Measurements from ENCODE around the gene GRAMD1C.

The GRAMD1C gene

GRCh38 chr3:113895964-113896363 lies 57.4 kb downstream of the GRAMD1C start:
- Mint-ChIP-seq H3K4me3 (no peak overlapping the region), H3K4me1 (no peaks in the 10 kb centered on the region), H3K9me3 (no peaks in the 10 kb centered on the region), H3K27me3 (no peaks in the 10 kb centered on the region), H3K36me3 (no peaks in the 10 kb centered on the region), H3K27ac (no peak overlapping the region)
- ATAC-seq, result no peak

GRCh38 chr3:113896930-113897329 lies 58.3 kb downstream of the GRAMD1C start:
- H3K4me1 Mint-ChIP-seq, result no peaks in the 10 kb centered on the region

GRCh38 chr3:113897373-113897777 lies 58.8 kb downstream of the GRAMD1C start:
- ATAC-seq, result no peak

More at GRCh38 chr3:113896930-113897329, 58.3 kb downstream of the GRAMD1C start:
- no peak for ATAC-seq
- Mint-ChIP-seq H3K27ac (no peak overlapping the region), H3K36me3 (no peaks in the 10 kb centered on the region), H3K27me3 (no peaks in the 10 kb centered on the region), H3K9me3 (no peaks in the 10 kb centered on the region), H3K4me3 (no peak overlapping the region)

GRCh38 chr3:113898892-113899291 lies 60.3 kb downstream of the GRAMD1C start:
- Mint-ChIP-seq H3K4me3 (no peak overlapping the region), H3K27ac (no peak overlapping the region), H3K9me3 (no peaks in the 10 kb centered on the region), H3K36me3 (peaks cover 6% of the 10 kb centered on the region), H3K4me1 (no peaks in the 10 kb centered on the region), H3K27me3 (no peaks in the 10 kb centered on the region)
- no peak for ATAC-seq

More at GRCh38 chr3:113897373-113897777, 58.8 kb downstream of the GRAMD1C start:
- no peaks in the 10 kb centered on the region for H3K27me3 Mint-ChIP-seq
- H3K9me3 Mint-ChIP-seq, result no peaks in the 10 kb centered on the region
- H3K27ac Mint-ChIP-seq, result no peak overlapping the region
- no peak overlapping the region for H3K4me3 Mint-ChIP-seq
- no peaks in the 10 kb centered on the region for H3K4me1 Mint-ChIP-seq
- no peaks in the 10 kb centered on the region for H3K36me3 Mint-ChIP-seq

- Mint-ChIP-seq H3K4me3 (no peak overlapping the region), H3K27ac (no peak overlapping the region), H3K36me3 (peaks cover 9% of the 10 kb centered on the region), H3K9me3 (no peaks in the 10 kb centered on the region), H3K4me1 (no peaks in the 10 kb centered on the region), H3K27me3 (no peaks in the 10 kb centered on the region)
- no peak for ATAC-seq
Observed at GRCh38 chr3:113906568-113907140, 68.1 kb downstream of the GRAMD1C start.

GRCh38 chr3:113908133-113908532 lies 69.5 kb downstream of the GRAMD1C start:
- H3K27ac Mint-ChIP-seq, result no peak overlapping the region
- H3K36me3 Mint-ChIP-seq, result peaks cover 8% of the 10 kb centered on the region
- H3K9me3 Mint-ChIP-seq, result no peaks in the 10 kb centered on the region
- no peaks in the 10 kb centered on the region for H3K4me1 Mint-ChIP-seq
- no peak for ATAC-seq
- H3K4me3 Mint-ChIP-seq, result no peak overlapping the region
- H3K27me3 Mint-ChIP-seq, result no peaks in the 10 kb centered on the region

- Mint-ChIP-seq H3K27ac (peak overlapping the region; percentile 21), H3K27me3 (no peaks in the 10 kb centered on the region), H3K4me3 (no peak overlapping the region), H3K36me3 (no peaks in the 10 kb centered on the region), H3K9me3 (no peaks in the 10 kb centered on the region), H3K4me1 (no peaks in the 10 kb centered on the region)
- ATAC-seq, result no peak
Observed at GRCh38 chr3:113910966-113911365, 72.4 kb downstream of the GRAMD1C start.

GRCh38 chr3:113912552-113913236 lies 74.1 kb downstream of the GRAMD1C start:
- ATAC-seq, result peak; percentile 81
- Mint-ChIP-seq H3K27ac (peak overlapping the region; percentile 48), H3K4me3 (no peak overlapping the region), H3K36me3 (no peaks in the 10 kb centered on the region), H3K4me1 (no peaks in the 10 kb centered on the region), H3K27me3 (no peaks in the 10 kb centered on the region), H3K9me3 (no peaks in the 10 kb centered on the region)

- H3K27me3 Mint-ChIP-seq, result no peaks in the 10 kb centered on the region
- no peak overlapping the region for H3K4me3 Mint-ChIP-seq
- H3K36me3 Mint-ChIP-seq, result no peaks in the 10 kb centered on the region
- ATAC-seq, result no peak
- no peaks in the 10 kb centered on the region for H3K4me1 Mint-ChIP-seq
- no peak overlapping the region for H3K27ac Mint-ChIP-seq
- no peaks in the 10 kb centered on the region for H3K9me3 Mint-ChIP-seq
Observed at GRCh38 chr3:113914646-113915045, 76.1 kb downstream of the GRAMD1C start.

- Mint-ChIP-seq H3K9me3 (peaks cover 18% of the 10 kb centered on the region), H3K4me3 (no peak overlapping the region), H3K27ac (no peak overlapping the region)
Observed at GRCh38 chr3:113927556-113927955, 89.0 kb downstream of the GRAMD1C start.

GRCh38 chr3:113946831-113947230 lies 108.2 kb downstream of the GRAMD1C start:
- Mint-ChIP-seq H3K4me1 (peaks cover 16% of the 10 kb centered on the region), H3K9me3 (no peaks in the 10 kb centered on the region), H3K36me3 (peaks cover 4% of the 10 kb centered on the region), H3K27ac (peak overlapping the region; percentile 78), H3K4me3 (peak overlapping the region; percentile 85), H3K27me3 (no peaks in the 10 kb centered on the region)
- no peak for ATAC-seq

More at GRCh38 chr3:113927556-113927955, 89.0 kb downstream of the GRAMD1C start:
- peaks cover 17% of the 10 kb centered on the region for H3K4me1 Mint-ChIP-seq
- H3K36me3 Mint-ChIP-seq, result peaks cover 43% of the 10 kb centered on the region
- no peak for ATAC-seq
- H3K27me3 Mint-ChIP-seq, result no peaks in the 10 kb centered on the region

- H3K4me1 Mint-ChIP-seq, result peaks cover 16% of the 10 kb centered on the region
- H3K27ac Mint-ChIP-seq, result peak within 1 kb of the TSS; percentile 78
- no peaks in the 10 kb centered on the region for H3K27me3 Mint-ChIP-seq
- H3K36me3 Mint-ChIP-seq, result peaks cover 11% of the 10 kb centered on the region
- H3K4me3 Mint-ChIP-seq, result peak within 1 kb of the TSS; percentile 85
- ATAC-seq, result peak; percentile 90
- no peaks in the 10 kb centered on the region for H3K9me3 Mint-ChIP-seq
Observed at GRCh38 chr3:113947372-113948014, 108.9 kb downstream of the GRAMD1C start, which contains the start of gene ZDHHC23. Gene ZDHHC23 (plus strand): TSS chr3:113948013. CDS start chr3:113948803, 790 bp downstream.

- peak; percentile 78 for ATAC-seq
- Mint-ChIP-seq H3K27ac (peak overlapping the region; percentile 60), H3K9me3 (no peaks in the 10 kb centered on the region), H3K4me3 (peak overlapping the region; percentile 84), H3K36me3 (peaks cover 18% of the 10 kb centered on the region), H3K4me1 (peaks cover 20% of the 10 kb centered on the region), H3K27me3 (no peaks in the 10 kb centered on the region)
Observed at GRCh38 chr3:113948015-113948917, 109.7 kb downstream of the GRAMD1C start.

- Mint-ChIP-seq H3K36me3 (peaks cover 41% of the 10 kb centered on the region), H3K27ac (no peak overlapping the region), H3K9me3 (no peaks in the 10 kb centered on the region), H3K4me3 (no peak overlapping the region), H3K4me1 (peaks cover 29% of the 10 kb centered on the region), H3K27me3 (no peaks in the 10 kb centered on the region)
- no peak for ATAC-seq
Observed at GRCh38 chr3:113952921-113953320, 114.3 kb downstream of the GRAMD1C start.

GRCh38 chr3:113953677-113954076 lies 115.1 kb downstream of the GRAMD1C start:
- Mint-ChIP-seq H3K27ac (no peak overlapping the region), H3K36me3 (peaks cover 47% of the 10 kb centered on the region), H3K4me3 (no peak overlapping the region), H3K27me3 (no peaks in the 10 kb centered on the region), H3K4me1 (peaks cover 25% of the 10 kb centered on the region), H3K9me3 (no peaks in the 10 kb centered on the region)
- ATAC-seq, result no peak
